Testis (tissue), 3 donors: Measurements from ENCODE around the gene ADAM33. TPM values are rescaled to one million over a fixed set of nuclear protein-coding genes. Genes with fewer than 3 reads are reported as not detected.

Source experiments
- DNase-seq: peaks from one replicate; pipeline ENCODE4 v3.0.0-alpha.2; 2019
- H3K27ac ChIP-seq, 2 donors: fragments of 200-600 bp; sonication (generic); one replicate each; pipeline ENCODE4 v1.5.1; 2019
- H3K27me3 ChIP-seq: fragments of 200-600 bp; sonication (generic); one replicate; pipeline ENCODE4 v1.5.1; 2019
- H3K36me3 ChIP-seq: fragments of 200-600 bp; sonication (generic); one replicate; pipeline ENCODE4 v1.5.1; 2017; ENCODE audit warnings: low read depth; ENCODE audit errors: missing control alignments
- H3K4me1 ChIP-seq: fragments of 200-600 bp; sonication (generic); one replicate; pipeline ENCODE4 v1.5.1; 2019
- H3K4me3 ChIP-seq, 2 donors: fragments of 200-600 bp; sonication (generic); one replicate each; pipeline ENCODE4 v1.5.1; 2017 to 2019
- H3K9me3 ChIP-seq: fragments of 200-600 bp; sonication (generic); one replicate; pipeline ENCODE4 v1.5.1; 2017
- POLR2A ChIP-seq: fragments of 450-650 bp; IDR thresholded peaks from one replicate; pipeline ENCODE4 v1.6.1; 2017; ENCODE audit warnings: antibody characterized with exemption, mild to moderate bottlenecking, moderate library complexity
- WGBS, 2 donors: methylation state at CpG; one replicate each; pipeline ENCODE4 v1.1.5; 2018; 5-methylcytosine and 5-hydroxymethylcytosine counted together
- intact Hi-C: fragments of 100-400 bp; cut with DNase I; formaldehyde crosslinking; loops from one replicate; pipeline ENCODE4 v1.15.1; 2023; ENCODE audit warnings: low total_unique reads
- polyA plus RNA-seq: library from polyadenylated mRNA; stranded (reverse); fragments of 350-450 nt; fragmentation: Illumina TruSeq; extraction: RNeasy Lipid Tissue Mini Kit (QIAGEN cat#74804); gene quantifications from one replicate; pipeline ENCODE4 v1.2.3, GENCODE V29; 2014; ENCODE audit warnings: low read depth, low replicate concordance; ENCODE audit not compliant: insufficient read depth
- total RNA-seq, 2 donors: library from RNA; depleted of rRNA; stranded (reverse); fragments of >200 nt; gene quantifications; one replicate each; pipeline ENCODE4 v1.2.3, GENCODE V29; 2016
- TF ChIP-seq, protein P1 (sequence below), 3 experiments: fragments of 450-650 bp in 2 of 3; fragments of 200-600 bp in 1 of 3; sonication (generic) in 1 of 3; IDR thresholded peaks; one replicate each; pipeline ENCODE4 v1.5.1; 2016 to 2019; ENCODE audit warnings: antibody characterized with exemption in 3 of 3, mild to moderate bottlenecking in 2 of 3, moderate library complexity in 1 of 3

ADAM33 gene
- total and polyA plus RNA-seq, 3 donors from 2014 or later: 25.5 to 61.1 (median 35.4) TPM

DNA sequence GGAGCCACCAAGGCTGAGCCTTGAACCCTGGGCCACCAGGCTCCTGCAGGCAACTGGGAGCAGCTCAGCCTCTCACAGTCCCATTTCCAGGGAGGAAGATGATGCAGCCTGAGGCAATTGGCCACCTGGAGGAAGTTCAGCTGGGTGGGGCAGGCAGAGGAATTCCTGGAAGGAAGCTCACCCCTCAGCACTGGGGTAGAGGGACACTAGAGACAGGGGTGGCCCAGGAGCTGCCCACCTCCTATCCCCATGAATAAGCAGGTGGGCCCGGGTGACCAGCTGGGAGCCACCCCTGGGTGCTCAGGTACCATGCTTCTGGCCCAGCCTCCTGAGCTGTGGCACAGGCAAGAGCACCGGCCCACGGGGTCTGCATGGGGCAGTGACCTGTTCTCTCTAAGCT is 47.1 kb upstream of the ADAM33 start:
- Histone ChIP-seq H3K9me3 (no peaks in the 10 kb centered on the region), H3K27me3 (no peaks in the 10 kb centered on the region), H3K4me1 (peaks cover 4% of the 10 kb centered on the region), H3K27ac (no peak overlapping the region), H3K36me3 (no peaks in the 10 kb centered on the region), H3K4me3 (no peak overlapping the region)
- no peak for DNase-seq
- intact Hi-C loops: no loop called here
- TF ChIP-seq, protein P1, sequence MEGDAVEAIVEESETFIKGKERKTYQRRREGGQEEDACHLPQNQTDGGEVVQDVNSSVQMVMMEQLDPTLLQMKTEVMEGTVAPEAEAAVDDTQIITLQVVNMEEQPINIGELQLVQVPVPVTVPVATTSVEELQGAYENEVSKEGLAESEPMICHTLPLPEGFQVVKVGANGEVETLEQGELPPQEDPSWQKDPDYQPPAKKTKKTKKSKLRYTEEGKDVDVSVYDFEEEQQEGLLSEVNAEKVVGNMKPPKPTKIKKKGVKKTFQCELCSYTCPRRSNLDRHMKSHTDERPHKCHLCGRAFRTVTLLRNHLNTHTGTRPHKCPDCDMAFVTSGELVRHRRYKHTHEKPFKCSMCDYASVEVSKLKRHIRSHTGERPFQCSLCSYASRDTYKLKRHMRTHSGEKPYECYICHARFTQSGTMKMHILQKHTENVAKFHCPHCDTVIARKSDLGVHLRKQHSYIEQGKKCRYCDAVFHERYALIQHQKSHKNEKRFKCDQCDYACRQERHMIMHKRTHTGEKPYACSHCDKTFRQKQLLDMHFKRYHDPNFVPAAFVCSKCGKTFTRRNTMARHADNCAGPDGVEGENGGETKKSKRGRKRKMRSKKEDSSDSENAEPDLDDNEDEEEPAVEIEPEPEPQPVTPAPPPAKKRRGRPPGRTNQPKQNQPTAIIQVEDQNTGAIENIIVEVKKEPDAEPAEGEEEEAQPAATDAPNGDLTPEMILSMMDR (IDR thresholded peaks at IDR 0.05): no peak
- TF ChIP-seq POLR2A: no peak
- 85% methylated on average over 3 of the region's 3 CpGs; no CpG with 5 or more reads in 1 of the 2 donors for WGBS, 2 donors

DNA sequence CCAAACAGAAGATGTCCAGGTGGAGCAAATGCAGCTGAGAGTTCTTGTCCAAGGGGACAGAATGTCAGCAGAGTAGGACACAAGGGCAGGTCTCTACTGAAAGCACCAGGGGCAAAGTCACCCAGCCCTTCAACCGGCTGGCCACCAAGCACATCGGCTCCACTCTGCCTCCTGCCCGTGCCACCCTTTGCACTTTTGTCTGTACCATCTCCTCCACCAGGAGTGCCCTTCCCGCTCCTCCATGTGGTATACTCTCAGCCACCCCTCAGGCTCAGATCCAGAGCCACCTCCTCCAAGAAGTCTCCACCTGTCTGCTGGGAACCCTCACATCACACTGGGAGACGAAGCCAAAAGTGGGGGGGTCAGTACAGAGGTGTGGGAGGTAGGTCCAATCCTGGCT is 46.5 kb upstream of the ADAM33 start:
- WGBS, 2 donors: 87 to 94% methylated on average over 5 of the region's 5 CpGs
- Histone ChIP-seq H3K4me3 (no peak overlapping the region), H3K9me3 (no peaks in the 10 kb centered on the region), H3K36me3 (no peaks in the 10 kb centered on the region), H3K4me1 (peaks cover 4% of the 10 kb centered on the region), H3K27ac (no peak overlapping the region), H3K27me3 (no peaks in the 10 kb centered on the region)
- no peak for DNase-seq
- intact Hi-C loops: no loop called here
- TF ChIP-seq POLR2A: no peak
- TF ChIP-seq, protein P1 (IDR thresholded peaks at IDR 0.05): no peak

DNA sequence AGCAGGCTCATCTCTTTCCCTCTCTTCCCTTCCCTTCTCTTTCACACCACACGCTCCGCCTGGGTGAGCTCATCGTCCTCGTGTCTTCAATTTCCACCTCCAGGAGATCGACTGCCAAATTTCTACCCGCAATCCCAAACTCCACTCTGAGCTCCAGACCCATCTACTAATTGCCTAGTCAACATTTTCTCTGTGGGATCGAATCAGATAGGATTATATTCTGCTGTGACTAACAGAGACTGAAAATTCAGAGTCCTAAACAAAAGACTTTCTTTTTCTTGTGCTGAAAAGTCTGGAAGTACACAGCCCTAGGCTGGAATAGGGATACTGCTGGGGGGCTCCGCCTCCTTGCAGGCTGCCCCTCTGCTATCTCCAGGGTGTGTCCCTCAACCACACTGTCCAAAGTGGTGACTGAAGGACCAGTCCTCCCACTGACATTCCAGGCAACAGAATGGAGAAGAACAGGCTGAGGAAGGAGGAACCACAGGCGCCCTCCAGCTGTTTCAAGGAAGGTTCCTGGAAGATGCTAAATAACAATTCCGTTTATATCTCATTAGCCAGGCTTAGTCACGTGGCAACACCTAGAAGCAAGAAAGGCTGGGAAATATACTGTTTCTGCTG is 45.7 kb upstream of the ADAM33 start:
- WGBS, 2 donors: 42 to 43% methylated on average over 11 of the region's 11 CpGs
- peak; percentile 48 for DNase-seq

DNA sequence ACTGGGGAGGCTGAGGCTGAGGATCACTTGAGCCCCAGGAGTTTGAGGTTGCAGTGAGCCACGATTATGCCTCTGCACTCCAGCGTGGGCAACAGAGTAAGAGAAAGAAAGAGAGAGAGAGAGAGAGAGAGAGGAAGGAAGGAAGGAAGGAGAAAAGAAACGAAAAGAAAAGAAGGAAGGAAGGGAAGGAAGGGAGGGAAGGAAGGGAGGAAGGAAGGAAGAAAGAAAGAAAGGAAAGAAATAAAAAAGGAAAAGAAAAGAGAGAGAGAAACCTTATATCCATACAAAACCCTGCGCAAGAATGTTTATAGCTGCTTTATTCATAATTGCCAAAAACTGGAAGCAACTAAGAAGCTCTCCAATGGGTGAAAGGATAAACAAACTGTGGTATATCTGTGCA is 42.5 kb upstream of the ADAM33 start:
- no peaks in the 10 kb centered on the region for H3K36me3 ChIP-seq
- H3K4me1 ChIP-seq: peaks cover 4% of the 10 kb centered on the region
- TF ChIP-seq POLR2A: no peak
- TF ChIP-seq, protein P1 (IDR thresholded peaks at IDR 0.05): no peak
- H3K9me3 ChIP-seq: no peaks in the 10 kb centered on the region
- 86 to 92% methylated on average over 4 of the region's 4 CpGs for WGBS, 2 donors
- H3K27ac ChIP-seq: no peak overlapping the region
- H3K4me3 ChIP-seq: no peak overlapping the region
- no peaks in the 10 kb centered on the region for H3K27me3 ChIP-seq
- intact Hi-C loops: no loop called here
- no peak for DNase-seq

More for the DNA sequence above, 45.7 kb upstream of the ADAM33 start:
- H3K36me3 ChIP-seq: no peaks in the 10 kb centered on the region
- peak overlapping the region; percentile 4 to 55 for H3K27ac ChIP-seq
- peaks cover 4% of the 10 kb centered on the region for H3K4me1 ChIP-seq
- H3K9me3 ChIP-seq: no peaks in the 10 kb centered on the region
- no peak for TF ChIP-seq POLR2A
- TF ChIP-seq, protein P1 (IDR thresholded peaks at IDR 0.05): no peak
- H3K4me3 ChIP-seq: no peak overlapping the region
- no peaks in the 10 kb centered on the region for H3K27me3 ChIP-seq
- intact Hi-C loops: no loop called here

DNA sequence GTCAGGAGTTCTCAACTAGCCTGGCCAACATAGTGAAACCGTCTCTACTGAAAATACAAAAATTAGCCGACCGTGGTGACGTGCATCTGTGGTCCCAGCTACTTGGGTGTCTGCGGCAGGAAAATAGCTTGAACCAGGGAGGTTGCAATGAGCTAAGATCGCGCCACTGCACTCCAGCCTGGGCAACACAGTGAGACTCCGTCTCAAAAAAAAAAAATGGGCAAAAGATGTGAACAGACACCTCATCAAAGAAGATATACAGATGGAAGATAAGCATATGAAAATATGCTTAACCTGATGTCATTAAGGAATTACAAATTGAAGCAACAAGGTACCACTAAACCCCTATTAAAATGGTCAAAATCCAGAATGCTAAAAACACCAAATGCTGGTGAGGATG is 41.5 kb upstream of the ADAM33 start:
- no peaks in the 10 kb centered on the region for H3K36me3 ChIP-seq
- TF ChIP-seq, protein P1 (IDR thresholded peaks at IDR 0.05): no peak
- TF ChIP-seq POLR2A: no peak
- no peaks in the 10 kb centered on the region for H3K9me3 ChIP-seq
- intact Hi-C loops: no loop called here
- H3K27me3 ChIP-seq: no peaks in the 10 kb centered on the region
- WGBS, 2 donors: 96 to 99% methylated on average over 8 of the region's 8 CpGs
- no peak for DNase-seq
- H3K27ac ChIP-seq: no peak overlapping the region
- H3K4me3 ChIP-seq: no peak overlapping the region
- H3K4me1 ChIP-seq: peaks cover 4% of the 10 kb centered on the region
